Measurements from ENCODE around the gene PARP16. TPM values are rescaled to one million over a fixed set of nuclear protein-coding genes. Genes with fewer than 3 reads are reported as not detected.

The PARP16 gene
- total RNA-seq, 1 donor, result 16.9 TPM

GRCh38 chr15:65326818-65327217, 40.1 kb upstream of the PARP16 start:
- Histone ChIP-seq H3K4me1 (ENCODE audit: insufficient read depth, low read length) (no peaks in the 10 kb centered on the region), H3K27me3 (ENCODE audit: insufficient read depth, low read length) (no peaks in the 10 kb centered on the region), H3K4me3 (ENCODE audit: low read length) (no peak overlapping the region), H3K9me3 (ENCODE audit: low read depth, low read length) (no peaks in the 10 kb centered on the region)

GRCh38 chr15:65326117-65326526, 39.4 kb upstream of the PARP16 start:
- Histone ChIP-seq H3K9me3 (ENCODE audit: low read depth, low read length) (no peaks in the 10 kb centered on the region), H3K27me3 (ENCODE audit: insufficient read depth, low read length) (no peaks in the 10 kb centered on the region), H3K4me1 (ENCODE audit: insufficient read depth, low read length) (no peaks in the 10 kb centered on the region), H3K4me3 (ENCODE audit: low read length) (no peak overlapping the region)

GRCh38 chr15:65323071-65323511, 36.4 kb upstream of the PARP16 start:
- no peaks in the 10 kb centered on the region for H3K27me3 ChIP-seq (ENCODE audit: insufficient read depth, low read length)
- no peak overlapping the region for H3K4me3 ChIP-seq (ENCODE audit: low read length)
- H3K9me3 ChIP-seq (ENCODE audit: low read depth, low read length), result no peaks in the 10 kb centered on the region
- no peaks in the 10 kb centered on the region for H3K4me1 ChIP-seq (ENCODE audit: insufficient read depth, low read length)

- no peak overlapping the region for H3K4me3 ChIP-seq (ENCODE audit: low read length)
- no peaks in the 10 kb centered on the region for H3K9me3 ChIP-seq (ENCODE audit: low read depth, low read length)
- no peaks in the 10 kb centered on the region for H3K27me3 ChIP-seq (ENCODE audit: insufficient read depth, low read length)
- no peaks in the 10 kb centered on the region for H3K4me1 ChIP-seq (ENCODE audit: insufficient read depth, low read length)
Measured at GRCh38 chr15:65318870-65319356, 32.2 kb upstream of the PARP16 start.

GRCh38 chr15:65312400-65312916, 25.8 kb upstream of the PARP16 start:
- no peaks in the 10 kb centered on the region for H3K27me3 ChIP-seq (ENCODE audit: insufficient read depth, low read length)
- H3K9me3 ChIP-seq (ENCODE audit: low read depth, low read length), result no peaks in the 10 kb centered on the region
- H3K4me3 ChIP-seq (ENCODE audit: low read length), result no peak overlapping the region
- no peaks in the 10 kb centered on the region for H3K4me1 ChIP-seq (ENCODE audit: insufficient read depth, low read length)

- no peaks in the 10 kb centered on the region for H3K4me1 ChIP-seq (ENCODE audit: insufficient read depth, low read length)
- H3K4me3 ChIP-seq (ENCODE audit: low read length), result no peak overlapping the region
- H3K9me3 ChIP-seq (ENCODE audit: low read depth, low read length), result no peaks in the 10 kb centered on the region
- H3K27me3 ChIP-seq (ENCODE audit: insufficient read depth, low read length), result no peaks in the 10 kb centered on the region
Measured at GRCh38 chr15:65311760-65312159, 25.1 kb upstream of the PARP16 start.

GRCh38 chr15:65310431-65311137, 23.9 kb upstream of the PARP16 start:
- no peak overlapping the region for H3K4me3 ChIP-seq (ENCODE audit: low read length)
- H3K9me3 ChIP-seq (ENCODE audit: low read depth, low read length), result no peaks in the 10 kb centered on the region
- H3K27me3 ChIP-seq (ENCODE audit: insufficient read depth, low read length), result no peaks in the 10 kb centered on the region
- peaks cover 7% of the 10 kb centered on the region for H3K4me1 ChIP-seq (ENCODE audit: insufficient read depth, low read length)

- H3K4me1 ChIP-seq (ENCODE audit: insufficient read depth, low read length), result peaks cover 13% of the 10 kb centered on the region
Measured at GRCh38 chr15:65309882-65310418, 23.3 kb upstream of the PARP16 start.

GRCh38 chr15:65307978-65308377, 21.3 kb upstream of the PARP16 start:
- peaks cover 23% of the 10 kb centered on the region for H3K4me1 ChIP-seq (ENCODE audit: insufficient read depth, low read length)
- no peak overlapping the region for H3K4me3 ChIP-seq (ENCODE audit: low read length)
- H3K9me3 ChIP-seq (ENCODE audit: low read depth, low read length), result no peaks in the 10 kb centered on the region
- H3K27me3 ChIP-seq (ENCODE audit: insufficient read depth, low read length), result no peaks in the 10 kb centered on the region

More at GRCh38 chr15:65309882-65310418, 23.3 kb upstream of the PARP16 start:
- H3K4me3 ChIP-seq (ENCODE audit: low read length), result no peak overlapping the region
- H3K9me3 ChIP-seq (ENCODE audit: low read depth, low read length), result no peaks in the 10 kb centered on the region
- H3K27me3 ChIP-seq (ENCODE audit: insufficient read depth, low read length), result no peaks in the 10 kb centered on the region

- no peak overlapping the region for H3K4me3 ChIP-seq (ENCODE audit: low read length)
- H3K4me1 ChIP-seq (ENCODE audit: insufficient read depth, low read length), result peaks cover 23% of the 10 kb centered on the region
- no peaks in the 10 kb centered on the region for H3K9me3 ChIP-seq (ENCODE audit: low read depth, low read length)
- no peaks in the 10 kb centered on the region for H3K27me3 ChIP-seq (ENCODE audit: insufficient read depth, low read length)
Measured at GRCh38 chr15:65306551-65306950, 19.9 kb upstream of the PARP16 start.

GRCh38 chr15:65305776-65306175, 19.1 kb upstream of the PARP16 start:
- H3K4me3 ChIP-seq (ENCODE audit: low read length), result no peak overlapping the region
- no peaks in the 10 kb centered on the region for H3K9me3 ChIP-seq (ENCODE audit: low read depth, low read length)
- H3K27me3 ChIP-seq (ENCODE audit: insufficient read depth, low read length), result no peaks in the 10 kb centered on the region
- H3K4me1 ChIP-seq (ENCODE audit: insufficient read depth, low read length), result peaks cover 23% of the 10 kb centered on the region

- H3K4me3 ChIP-seq (ENCODE audit: low read length), result peak overlapping the region; percentile 18
- no peaks in the 10 kb centered on the region for H3K27me3 ChIP-seq (ENCODE audit: insufficient read depth, low read length)
- peaks cover 23% of the 10 kb centered on the region for H3K4me1 ChIP-seq (ENCODE audit: insufficient read depth, low read length)
- no peaks in the 10 kb centered on the region for H3K9me3 ChIP-seq (ENCODE audit: low read depth, low read length)
Measured at GRCh38 chr15:65305150-65305758, 18.6 kb upstream of the PARP16 start.

GRCh38 chr15:65304381-65305149, 17.9 kb upstream of the PARP16 start, which contains the start of gene RNU5B-1:
Gene RNU5B-1 (plus strand): TSS chr15:65304677.
- H3K4me1 ChIP-seq (ENCODE audit: insufficient read depth, low read length), result peaks cover 28% of the 10 kb centered on the region
- peak within 1 kb of the TSS; percentile 72 for H3K4me3 ChIP-seq (ENCODE audit: low read length)

GRCh38 chr15:65303687-65304380, 17.2 kb upstream of the PARP16 start:
- no peaks in the 10 kb centered on the region for H3K27me3 ChIP-seq (ENCODE audit: insufficient read depth, low read length)
- H3K4me3 ChIP-seq (ENCODE audit: low read length), result peak overlapping the region; percentile 72
- H3K4me1 ChIP-seq (ENCODE audit: insufficient read depth, low read length), result peaks cover 29% of the 10 kb centered on the region
- H3K9me3 ChIP-seq (ENCODE audit: low read depth, low read length), result no peaks in the 10 kb centered on the region

More at GRCh38 chr15:65304381-65305149, 17.9 kb upstream of the PARP16 start, which contains the start of gene RNU5B-1:
- Histone ChIP-seq H3K27me3 (ENCODE audit: insufficient read depth, low read length) (no peaks in the 10 kb centered on the region), H3K9me3 (ENCODE audit: low read depth, low read length) (no peaks in the 10 kb centered on the region)

All from mononuclear cell (primary cell).